ENCODE data around the gene CHMP4B.
"Not testable (repeated sequence)": the region's sequence is repeated elsewhere in the genome, so short reads cannot be mapped to it uniquely, and the experiment has no call there.

Gene CHMP4B

DNA sequence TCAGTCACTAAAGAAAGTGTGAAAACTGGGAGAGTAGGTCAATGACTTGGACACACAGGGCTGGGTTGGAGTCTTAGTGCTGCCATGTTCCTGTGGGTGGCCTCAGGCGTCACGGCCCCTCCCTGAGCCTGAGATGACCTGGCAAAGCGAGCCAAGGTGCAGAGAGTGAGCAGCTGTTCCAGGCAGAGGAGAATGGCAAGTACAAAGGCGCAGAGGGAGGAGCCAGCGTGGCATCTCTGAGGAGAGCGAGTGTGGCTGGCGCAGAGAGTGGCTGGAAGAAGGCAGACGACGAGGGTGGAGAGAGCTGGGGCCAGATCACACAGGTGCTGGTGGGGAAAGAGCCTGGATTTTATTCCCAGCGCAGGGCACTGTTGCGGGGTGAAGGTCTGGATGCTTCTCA is 20.6 kb upstream of the CHMP4B start:
- no peak for DNase-seq

GRCh38 chr20:33791021-33791420 is 20.1 kb upstream of the CHMP4B start:
- DNase-seq, result no peak

DNA sequence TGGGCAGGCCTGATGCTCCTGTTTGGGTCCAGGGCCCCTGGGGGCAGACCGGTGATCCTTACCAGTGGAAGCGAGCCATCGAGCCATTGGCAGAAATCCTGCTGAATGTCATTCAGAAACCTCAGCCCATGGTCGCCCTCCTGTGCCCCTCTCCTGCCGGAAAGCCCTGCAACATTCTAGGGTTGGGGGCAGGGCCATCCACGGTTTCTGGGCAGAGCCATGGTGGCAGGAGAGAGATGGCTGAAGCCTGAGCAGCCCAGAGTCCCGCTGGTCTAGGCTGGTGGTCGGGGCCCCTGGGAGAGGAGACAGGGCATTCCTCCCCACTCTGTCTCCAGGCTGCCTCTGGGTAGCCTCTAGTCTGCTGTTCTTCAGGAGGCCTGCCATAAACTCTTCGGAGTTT is 19.6 kb upstream of the CHMP4B start:
- no peak for DNase-seq

- no peak for DNase-seq
Observed at GRCh38 chr20:33791959-33792597, 19.1 kb upstream of the CHMP4B start.

DNA sequence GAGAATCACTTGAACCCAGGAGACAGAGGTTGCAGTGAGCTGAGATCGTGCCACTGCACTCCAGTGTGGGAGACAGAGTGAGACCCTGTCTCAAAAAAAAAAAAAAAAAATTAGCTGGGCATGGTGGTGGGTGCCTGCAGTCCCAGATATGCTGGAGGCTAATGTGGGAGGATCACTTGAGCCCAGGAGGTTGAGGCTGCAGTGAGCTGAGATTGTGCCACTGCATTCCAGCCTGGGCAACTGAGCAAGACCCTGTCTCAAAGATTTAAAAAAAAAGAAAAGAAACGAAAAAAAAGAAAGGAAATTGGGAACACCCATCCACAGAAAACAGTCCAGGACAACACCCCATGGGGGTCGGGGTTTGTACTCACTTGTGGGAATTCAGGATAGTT is 18.6 kb upstream of the CHMP4B start:
- not testable (repeated sequence) for DNase-seq

DNA sequence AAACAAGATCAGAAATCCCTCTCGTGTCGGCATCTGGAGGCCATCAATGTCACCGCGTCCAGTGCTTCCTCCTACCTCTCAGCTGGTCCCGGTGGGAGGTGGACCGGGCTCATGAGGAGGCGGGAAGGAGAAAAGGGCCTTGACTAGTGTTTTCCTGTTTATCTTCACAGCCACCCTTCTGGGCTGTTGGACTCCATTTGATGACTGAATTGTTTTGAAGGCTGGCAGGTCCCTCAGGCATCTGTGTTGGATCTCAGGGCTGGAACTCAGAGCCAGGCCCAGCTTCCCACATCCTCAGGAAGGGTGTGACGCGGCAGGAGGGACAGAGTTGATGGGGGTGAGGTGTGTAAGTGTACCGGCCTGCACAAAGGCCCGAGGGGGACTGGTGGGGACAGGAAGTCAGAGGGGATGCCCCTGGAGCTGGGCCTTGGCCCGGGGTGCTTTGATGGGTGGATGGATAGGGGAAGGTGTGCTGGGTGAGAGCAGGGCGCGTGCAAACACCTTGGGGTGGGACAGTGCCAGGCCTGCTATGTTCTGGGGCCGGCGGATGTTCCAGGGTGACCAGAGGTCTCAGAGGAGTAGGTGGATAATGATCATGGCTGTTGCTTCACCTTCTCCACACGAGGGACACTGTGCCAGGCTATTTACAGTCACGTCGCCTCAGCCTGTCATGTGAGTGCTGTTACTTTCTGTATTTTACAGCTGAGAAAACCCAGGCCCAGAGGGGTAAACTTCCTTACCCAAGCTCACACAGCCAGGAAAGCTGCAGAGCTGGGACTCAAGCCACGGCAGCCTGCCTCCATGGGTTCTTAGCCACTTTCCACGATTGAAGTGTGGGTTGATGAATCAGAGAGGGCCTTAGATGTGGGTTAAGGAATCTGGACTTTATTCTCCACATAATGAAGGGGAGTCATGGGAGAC is 17.9 kb upstream of the CHMP4B start:
- no peak for DNase-seq

GRCh38 chr20:33796263-33796906 is 14.8 kb upstream of the CHMP4B start:
- DNase-seq, result no peak

GRCh38 chr20:33796907-33797544 is 14.1 kb upstream of the CHMP4B start:
- no peak for DNase-seq

GRCh38 chr20:33798444-33798843 is 12.7 kb upstream of the CHMP4B start:
- no peak for DNase-seq

GRCh38 chr20:33803921-33804337 is 7.2 kb upstream of the CHMP4B start:
- DNase-seq, result no peak

DNA sequence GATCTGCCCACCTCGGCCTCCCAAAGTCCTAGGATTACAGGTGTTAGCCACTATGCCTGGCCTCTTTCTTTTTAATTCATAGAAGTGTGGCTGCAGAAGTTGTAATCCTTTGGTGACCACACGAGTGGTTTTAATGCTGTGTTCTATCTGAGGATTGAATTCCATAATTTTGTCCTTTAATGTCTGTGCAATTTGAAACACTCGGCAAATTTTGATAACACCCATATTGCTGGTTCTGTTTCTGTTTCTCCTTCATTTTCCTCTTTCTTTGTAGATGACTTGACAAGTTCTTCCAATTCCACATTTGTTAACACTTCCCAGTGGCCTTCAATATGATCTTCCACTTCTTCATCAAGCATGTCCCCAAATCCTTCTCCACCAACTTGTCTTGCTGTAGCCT is 2.8 kb upstream of the CHMP4B start:
- no peak for DNase-seq

- no peak for DNase-seq
Observed at GRCh38 chr20:33810259-33810658, 889 bp upstream of the CHMP4B start.

DNA sequence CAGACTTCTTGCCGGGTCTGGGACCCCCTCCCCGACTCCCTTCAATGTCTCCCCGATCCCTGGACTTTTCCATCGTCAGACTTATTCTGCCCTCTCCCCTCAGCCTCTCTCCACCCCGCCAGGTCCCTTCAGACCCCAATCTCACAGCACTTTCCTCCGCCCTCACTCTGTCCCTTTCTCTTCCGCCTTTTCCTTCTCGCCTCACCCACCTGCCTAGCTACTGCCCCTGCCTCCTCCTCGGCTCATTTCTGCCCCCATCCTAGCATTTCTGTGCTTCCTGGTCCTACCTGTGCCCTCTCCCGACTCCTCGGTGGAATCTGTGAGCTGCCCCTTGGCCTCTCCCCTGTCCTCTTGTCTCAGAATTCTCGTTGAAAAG is 616 bp downstream of the CHMP4B start:
- no peak for DNase-seq

GRCh38 chr20:33812152-33812849 is 1.2 kb downstream of the CHMP4B start:
- no peak for DNase-seq

GRCh38 chr20:33812908-33813462 is 1.8 kb downstream of the CHMP4B start:
- DNase-seq, result no peak

- no peak for DNase-seq
Observed at GRCh38 chr20:33814238-33814712, 3.1 kb downstream of the CHMP4B start.

DNA sequence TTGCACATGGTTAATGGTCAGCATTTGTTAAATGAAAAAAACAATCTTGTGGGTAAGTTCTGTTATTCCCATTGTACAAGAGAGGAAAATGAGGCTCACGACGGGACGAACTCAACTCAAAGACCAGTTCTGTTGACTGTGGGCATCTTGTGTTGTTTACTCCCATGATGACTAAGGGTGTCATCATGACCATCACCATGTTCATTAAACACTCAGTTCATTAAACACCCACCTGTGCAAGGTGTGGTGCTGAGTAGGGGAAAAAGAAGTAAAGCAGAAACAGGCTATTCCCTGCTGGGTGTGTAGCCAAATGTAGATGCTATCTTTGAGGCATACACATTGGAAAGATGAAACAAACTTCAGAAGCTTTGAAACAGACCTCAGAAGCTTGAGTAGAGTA is 4.5 kb downstream of the CHMP4B start:
- no peak for DNase-seq

GRCh38 chr20:33816191-33816590 is 5.0 kb downstream of the CHMP4B start:
- DNase-seq, result no peak

DNA sequence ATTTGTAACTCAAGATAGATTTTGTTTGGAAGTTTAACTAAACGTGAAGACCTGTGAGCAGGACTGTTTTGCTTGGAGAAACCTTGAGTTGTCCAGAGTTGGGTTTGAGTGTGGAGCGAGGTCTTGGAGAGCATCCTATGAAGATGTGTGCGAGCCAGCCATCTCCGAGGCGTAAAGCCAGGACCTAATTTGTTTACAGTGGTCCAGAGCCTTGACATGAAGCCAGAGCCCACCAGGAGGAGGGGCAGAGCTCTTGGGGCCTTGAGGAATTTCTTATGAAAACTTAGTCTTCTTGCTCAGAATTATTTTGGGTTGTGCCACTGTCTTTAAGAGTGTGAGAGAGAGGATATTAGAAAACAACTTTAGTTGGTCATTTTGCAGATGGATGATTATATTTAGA is 6.3 kb downstream of the CHMP4B start:
- no peak for DNase-seq

DNA sequence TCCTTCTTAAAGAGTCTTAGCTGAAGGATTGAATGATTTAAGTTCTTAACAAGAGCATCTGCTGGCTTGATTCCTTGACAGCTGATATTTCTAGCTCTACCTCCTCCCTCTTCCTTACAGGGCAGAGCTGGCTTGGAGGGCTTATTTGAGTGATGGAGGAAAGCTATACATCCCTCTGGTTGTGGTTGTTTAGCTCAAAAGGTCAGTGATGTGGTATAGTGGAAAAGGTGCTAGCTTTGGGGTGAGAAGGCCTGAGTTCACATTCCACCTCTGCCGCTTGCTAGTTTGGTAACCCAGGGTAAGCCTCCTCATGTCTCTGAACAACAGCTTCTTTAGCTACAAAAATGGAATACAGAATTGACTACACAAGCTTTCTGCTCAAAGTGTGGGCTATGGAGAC is 8.3 kb downstream of the CHMP4B start:
- DNase-seq, result no peak

GRCh38 chr20:33820362-33820761 is 9.2 kb downstream of the CHMP4B start:
- DNase-seq, result no peak

GRCh38 chr20:33821270-33821836 is 10.2 kb downstream of the CHMP4B start:
- DNase-seq, result no peak

Measured in cortex of kidney (tissue), 1 donor.